A549 (cell line): ENCODE measurements around the gene FAM98C. TPM values are rescaled to one million over a fixed set of nuclear protein-coding genes. Genes with fewer than 3 reads are reported as not detected.

ENCODE experiments used
- ATAC-seq, 2 experiments: fragments of 200-7000 bp in 1 of 2; fragments of >200 bp in 1 of 2; cut with Nextera tagmentation in 1 of 2; cut with Tn5 transposase in 1 of 2; 3 replicates each; pipeline versions ENCODE4 v1.8.0 to v1.9.1; 2018 to 2020; ENCODE audit warnings: mild to moderate bottlenecking in 1 of 2, moderate library complexity in 1 of 2
- CTCF ChIA-PET: fragments of 300-600 bp; sonication (Branson Sonifier 250); formaldehyde crosslinking; extraction: SDS; loops from one replicate; lab custom pipeline; 2021; ENCODE audit warnings: antibody characterized with exemption, inconsistent platforms; lab: Yijun Ruan, JAX
- POLR2A ChIA-PET: fragments of 350-600 bp; formaldehyde crosslinking; extraction: SDS; loops from one replicate; lab custom pipeline; 2021; ENCODE audit warnings: antibody characterized with exemption, inconsistent platforms; lab: Yijun Ruan, JAX
- DNase-seq, 2 experiments: peaks; one replicate each; pipeline versions ENCODE4 v3.0.0 to v3.0.0-alpha.2; 2011 to 2016; ENCODE audit warnings: low read depth in 1 of 2, low spot score in 1 of 2
- FAIRE-seq: peaks from 2 replicates; lab custom pipeline; 2011; peaks lifted over from hg19 to GRCh38; lab: Jason Lieb, UNC
- H3K27ac ChIP-seq, 2 experiments: fragments of >200 bp; sonication (Bioruptor Twin); formaldehyde crosslinking; 3 replicates each; pipeline ENCODE4 v1.5.1; 2016 to 2017
- H3K4me1 ChIP-seq: fragments of >200 bp; sonication (Bioruptor Twin); formaldehyde crosslinking; 3 replicates; pipeline ENCODE4 v1.6.1; 2016
- H3K4me2 ChIP-seq: fragments of >200 bp; sonication (Bioruptor Twin); formaldehyde crosslinking; 3 replicates; pipeline ENCODE4 v1.6.1; 2016
- H3K4me3 ChIP-seq: fragments of >200 bp; sonication (Bioruptor Twin); formaldehyde crosslinking; 3 replicates; pipeline ENCODE4 v1.5.1; 2016
- H3K9me3 ChIP-seq: fragments of >200 bp; sonication (Bioruptor Twin); formaldehyde crosslinking; 3 replicates; pipeline ENCODE4 v1.6.1; 2016
- BHLHE40 ChIP-seq: IDR thresholded peaks from 2 replicates; pipeline ENCODE4 v1.6.1; 2012; ENCODE audit warnings: low read depth, low read length, inconsistent platforms
- CBX8 ChIP-seq: fragments of 200-600 bp; sonication (generic); IDR thresholded peaks from 2 replicates; pipeline ENCODE4 v1.6.1; 2016
- CEBPB ChIP-seq, 2 experiments: fragments of >200 bp in 1 of 2; sonication (Bioruptor Twin) in 1 of 2; formaldehyde crosslinking in 1 of 2; IDR thresholded peaks; 2 replicates each; pipeline ENCODE4 v1.6.1; 2012 to 2016
- EP300 ChIP-seq, 2 experiments: fragments of >200 bp; sonication (Bioruptor Twin); formaldehyde crosslinking; IDR thresholded peaks; 2 replicates in 1 of 2; 3 replicates in 1 of 2; pipeline ENCODE4 v1.6.1; 2016 to 2017
- FOSB ChIP-seq: fragments of 250-450 bp; sonication (Bioruptor Pico); IDR thresholded peaks from 2 replicates; pipeline ENCODE4 v1.5.0; 2020; ENCODE audit warnings: mild to moderate bottlenecking, moderate library complexity
- FOSL2 ChIP-seq, 2 experiments: fragments of 450-650 bp in 1 of 2; fragments of >200 bp in 1 of 2; sonication (Bioruptor Twin) in 1 of 2; formaldehyde crosslinking; IDR thresholded peaks; 2 replicates each; pipeline versions ENCODE4 v1.5.0 to v1.6.1; 2016 to 2020; ENCODE audit warnings: mild to moderate bottlenecking in 1 of 2, moderate library complexity in 1 of 2
- HES2 ChIP-seq: fragments of >200 bp; sonication (Bioruptor Twin); formaldehyde crosslinking; IDR thresholded peaks from 2 replicates; pipeline ENCODE4 v1.6.1; 2016
- HMGXB4 ChIP-seq: fragments of 250-450 bp; sonication (Bioruptor Pico); IDR thresholded peaks from 2 replicates; pipeline ENCODE4 v1.5.0; 2021; ENCODE audit warnings: mild to moderate bottlenecking, moderate library complexity, borderline replicate concordance
- HOXB13 ChIP-seq: fragments of 250-450 bp; sonication (Bioruptor Pico); IDR thresholded peaks from 2 replicates; pipeline ENCODE4 v1.5.0; 2020; ENCODE audit warnings: low read depth, mild to moderate bottlenecking, moderate library complexity
- JUN ChIP-seq, 2 experiments: fragments of >200 bp; sonication (Bioruptor Twin); formaldehyde crosslinking; IDR thresholded peaks; 2 replicates in 1 of 2; 3 replicates in 1 of 2; pipeline ENCODE4 v1.6.1; 2016 to 2017
- JUNB ChIP-seq: fragments of >200 bp; sonication (Bioruptor Twin); formaldehyde crosslinking; IDR thresholded peaks from 2 replicates; pipeline ENCODE4 v1.6.1; 2016
- KDM1A ChIP-seq: fragments of 200-600 bp; sonication (generic); IDR thresholded peaks from 2 replicates; pipeline ENCODE4 v1.6.1; 2016; ENCODE audit warnings: low read depth, mild to moderate bottlenecking
- KDM5A ChIP-seq: fragments of 200-600 bp; sonication (generic); IDR thresholded peaks from 2 replicates; pipeline ENCODE4 v1.6.1; 2016; ENCODE audit warnings: antibody characterized with exemption, mild to moderate bottlenecking
- MAFK ChIP-seq: fragments of 450-650 bp; IDR thresholded peaks from 2 replicates; pipeline ENCODE4 v1.6.1; 2014; ENCODE audit not compliant: partially characterized antibody
- MAX ChIP-seq: IDR thresholded peaks from 2 replicates; pipeline ENCODE4 v1.6.1; 2012
- MAZ ChIP-seq: fragments of 150-350 bp; IDR thresholded peaks from 2 replicates; pipeline ENCODE4 v1.6.1; 2014; ENCODE audit warnings: antibody characterized with exemption, low read depth, low read length, borderline replicate concordance
- MYC ChIP-seq: IDR thresholded peaks from 2 replicates; pipeline ENCODE4 v1.6.1; 2012; ENCODE audit warnings: mild to moderate bottlenecking, inconsistent platforms, low read length, improper control_type of control experiment, borderline replicate concordance
- NFE2L2 ChIP-seq: fragments of 150-350 bp; conservative IDR thresholded peaks from 2 replicates; pipeline ENCODE4 v1.6.1; 2014; ENCODE audit warnings: low read length
- PBX3 ChIP-seq: IDR thresholded peaks from 2 replicates; pipeline ENCODE4 v1.6.1; 2012
- POLR2A ChIP-seq: IDR thresholded peaks from 2 replicates; pipeline ENCODE4 v1.6.1; 2012; ENCODE audit warnings: mild to moderate bottlenecking, low read length
- RCOR1 ChIP-seq: fragments of 150-350 bp; IDR thresholded peaks from 2 replicates; pipeline ENCODE4 v1.6.1; 2014; ENCODE audit warnings: antibody characterized with exemption, low read length, low read depth
- RFX5 ChIP-seq: fragments of 450-650 bp; IDR thresholded peaks from 2 replicates; pipeline ENCODE4 v1.7.1; 2014; ENCODE audit warnings: antibody characterized with exemption, mild to moderate bottlenecking, moderate library complexity
- SREBF2 ChIP-seq: fragments of 450-650 bp; IDR thresholded peaks from 2 replicates; pipeline ENCODE4 v1.6.1; 2014; ENCODE audit warnings: mild to moderate bottlenecking, moderate library complexity
- TP53 ChIP-seq: fragments of 250-450 bp; sonication (Bioruptor Pico); IDR thresholded peaks from 2 replicates; pipeline ENCODE4 v1.5.0; 2021; ENCODE audit warnings: mild to moderate bottlenecking, moderate library complexity
- ZFP36 ChIP-seq: fragments of 450-650 bp; IDR thresholded peaks from 2 replicates; pipeline ENCODE4 v1.6.1; 2014; ENCODE audit warnings: borderline replicate concordance; ENCODE audit not compliant: partially characterized antibody
- ZNF302 ChIP-seq: fragments of 250-450 bp; sonication (Bioruptor Pico); IDR thresholded peaks from 2 replicates; pipeline ENCODE4 v1.9.0; 2021; ENCODE audit warnings: inconsistent platforms, mild to moderate bottlenecking, moderate library complexity
- ZSCAN20 ChIP-seq: fragments of 250-450 bp; sonication (Bioruptor Pico); IDR thresholded peaks from 2 replicates; pipeline ENCODE4 v1.8.0; 2022; ENCODE audit warnings: mild to moderate bottlenecking, moderate library complexity
- WGBS: methylation state at CpG from one replicate; pipeline ENCODE4 v1.1.6; 2017; ENCODE audit errors: missing lambda C conversion rate; 5-methylcytosine and 5-hydroxymethylcytosine counted together
- polyA plus RNA-seq, 4 experiments: library from polyadenylated mRNA; depleted of rRNA in 3 of 4; stranded (reverse); fragments of >200 nt; fragmentation: RNase III in 1 of 4; extraction: RNeasy Plus Mini Kit Qiagen cat#74134 plus additional on column Dnase treatment in 1 of 4; gene quantifications; 2 replicates in 3 of 4; 3 replicates in 1 of 4; pipeline ENCODE4 v1.2.3, GENCODE V29; 2011 to 2017

Gene FAM98C
- polyA plus RNA-seq, 2 of the 4 experiments (the other 2 are of a cell fraction) = 12.8 to 20.4 TPM

- ATAC-seq = no peak
- Histone ChIP-seq H3K9me3 (no peaks in the 10 kb centered on the region), H3K4me2 (no peak overlapping the region), H3K4me1 (no peaks in the 10 kb centered on the region), H3K4me3 (no peak overlapping the region), H3K27ac (no peak overlapping the region)
- WGBS = 72% methylated on average over 9 of the region's 9 CpGs
- no peak for DNase-seq
- CTCF ChIA-PET = interaction anchor here (0.8 to 5.2 kb wide), 3 partner anchors 31 to 218 kb away, joined by 3 to 22 read pairs (median 4); partner anchors contain the start of gene FAM98C
- FAIRE-seq = no peak
- POLR2A ChIA-PET = no interaction called here
- TF ChIP-seq HMGXB4 (CRISPR knock-in tag) (no peak), HOXB13 (CRISPR knock-in tag) (no peak), JUNB (no peak), TP53 (no peak)
- TF ChIP-seq, all 56 proteins: peak for 0
These were observed 45.3 kb downstream of the FAM98C start for GRCh38 chr19:38448225-38448624.

GRCh38 chr19:38449518-38449917, 46.6 kb downstream of the FAM98C start:
- no peak for DNase-seq
- CTCF ChIA-PET = interaction anchor here (0.6 to 5.2 kb wide), 7 partner anchors 10 to 184 kb away, joined by 3 to 22 read pairs (median 3); partner anchors contain the start of gene FAM98C
- H3K27ac ChIP-seq = no peak overlapping the region
- peak; percentile 13 for FAIRE-seq
- H3K9me3 ChIP-seq = no peaks in the 10 kb centered on the region
- TF ChIP-seq PBX3 (no peak), FOSB (no peak), RCOR1 (no peak), FOSL2 (IDR thresholded peaks at IDR 0.05) (no peak), FOSL2 (CRISPR knock-in tag; IDR thresholded peaks at IDR 0.05) (no peak), MYC (no peak), HOXB13 (CRISPR knock-in tag) (no peak)
- no peak for ATAC-seq
- no peak overlapping the region for H3K4me3 ChIP-seq
- H3K4me1 ChIP-seq = no peaks in the 10 kb centered on the region
- WGBS = 42% methylated on average over 5 of the region's 5 CpGs
- POLR2A ChIA-PET = no interaction called here
- no peak overlapping the region for H3K4me2 ChIP-seq

GRCh38 chr19:38451036-38451435, 48.1 kb downstream of the FAM98C start:
- ChIA-PET POLR2A (no interaction called here), CTCF (interaction anchor here (0.9 to 5.2 kb wide), 3 partner anchors 45 to 64 kb away, joined by 3 to 22 read pairs (median 3); partner anchors contain the start of gene FAM98C)
- Histone ChIP-seq H3K4me3 (no peak overlapping the region), H3K9me3 (no peaks in the 10 kb centered on the region), H3K4me1 (no peaks in the 10 kb centered on the region), H3K4me2 (no peak overlapping the region), H3K27ac (no peak overlapping the region)
- TF ChIP-seq BHLHE40 = no peak
- TF ChIP-seq CBX8 = no peak
- no peak for TF ChIP-seq RFX5
- TF ChIP-seq MAX = no peak
- TF ChIP-seq KDM5A = no peak
- no peak for TF ChIP-seq ZSCAN20 (CRISPR knock-in tag)
- no peak for TF ChIP-seq POLR2A
- TF ChIP-seq KDM1A = no peak
- TF ChIP-seq MAZ = no peak
- TF ChIP-seq ZNF302 (CRISPR knock-in tag) = no peak
- TF ChIP-seq ZFP36 = no peak
- no peak for TF ChIP-seq MAFK
- no peak for TF ChIP-seq HOXB13 (CRISPR knock-in tag)
- TF ChIP-seq HES2 = no peak
- TF ChIP-seq JUN (IDR thresholded peaks at IDR 0.05) = no peak
- no peak for TF ChIP-seq CEBPB (IDR thresholded peaks at IDR 0.05)
- no peak for TF ChIP-seq EP300 (IDR thresholded peaks at IDR 0.05)
- no peak for TF ChIP-seq RCOR1
- no peak for TF ChIP-seq SREBF2
- TF ChIP-seq NFE2L2 = no peak
- ATAC-seq (no peak), DNase-seq (no peak), FAIRE-seq (no peak)
- 55% methylated on average over 8 of the region's 8 CpGs for WGBS
